LHCN-M2 (cell line): ENCODE results near the gene FZD2. TPM values are rescaled to one million over a fixed set of nuclear protein-coding genes. Genes with fewer than 3 reads are reported as not detected.
"Not testable (repeated sequence)": the region's sequence is repeated elsewhere in the genome, so short reads cannot be mapped to it uniquely, and the experiment has no call there.

Experiments
- DNase-seq: peaks from one replicate; pipeline ENCODE4 v3.0.0-alpha.2; 2012; ENCODE audit warnings: low read depth
- total RNA-seq: library from RNA; depleted of rRNA; stranded (reverse); fragments of >200 nt; gene quantifications from 2 replicates; pipeline ENCODE4 v1.2.3, GENCODE V29; 2014

The FZD2 gene
- total RNA-seq, 1 experiment from 2014 or later: 21.2 TPM

DNA sequence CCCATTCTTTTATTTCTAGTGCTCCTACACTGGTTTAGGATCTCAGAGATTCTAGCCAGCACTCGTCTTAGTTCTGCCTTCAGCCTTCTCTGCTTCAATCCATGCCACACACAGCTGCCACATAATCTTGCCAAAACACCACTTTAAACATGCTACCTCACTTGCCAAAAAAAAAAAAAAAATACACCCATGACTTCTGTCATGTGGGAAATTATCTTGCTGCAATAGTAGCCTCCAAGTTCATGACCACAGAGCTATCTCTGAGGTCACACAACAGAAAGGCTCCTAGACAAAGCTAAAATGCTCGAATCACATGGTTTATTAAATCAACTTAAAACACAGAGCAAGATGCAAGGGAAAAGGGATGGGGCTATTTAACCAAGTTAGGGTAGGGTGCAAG is 18.1 kb downstream of the FZD2 start:
- no peak for DNase-seq

DNA sequence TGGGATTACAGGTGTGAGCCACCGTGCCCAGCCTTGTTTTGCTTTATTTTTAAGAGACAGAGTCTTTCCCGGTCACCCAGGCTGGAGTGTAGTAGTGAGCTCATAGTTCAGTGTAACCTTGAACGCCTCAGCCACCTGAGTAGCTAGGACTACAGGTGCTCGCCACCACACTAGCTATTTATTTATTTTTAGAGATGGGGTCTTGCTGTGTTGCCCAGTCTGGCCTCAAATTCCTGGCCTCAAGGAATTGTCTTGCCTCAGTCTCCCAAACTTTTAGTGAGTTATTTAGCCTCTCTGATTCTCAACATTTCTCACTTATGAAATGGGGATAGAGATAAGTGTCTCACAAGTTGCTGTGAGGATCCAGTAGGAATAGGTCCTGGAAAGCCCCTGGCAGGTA is 21.7 kb downstream of the FZD2 start:
- DNase-seq: no peak

GRCh38 chr17:44581868-44582267 is 24.6 kb downstream of the FZD2 start:
- no peak for DNase-seq

- DNase-seq: no peak
Observed at GRCh38 chr17:44584443-44584842, 27.2 kb downstream of the FZD2 start.

DNA sequence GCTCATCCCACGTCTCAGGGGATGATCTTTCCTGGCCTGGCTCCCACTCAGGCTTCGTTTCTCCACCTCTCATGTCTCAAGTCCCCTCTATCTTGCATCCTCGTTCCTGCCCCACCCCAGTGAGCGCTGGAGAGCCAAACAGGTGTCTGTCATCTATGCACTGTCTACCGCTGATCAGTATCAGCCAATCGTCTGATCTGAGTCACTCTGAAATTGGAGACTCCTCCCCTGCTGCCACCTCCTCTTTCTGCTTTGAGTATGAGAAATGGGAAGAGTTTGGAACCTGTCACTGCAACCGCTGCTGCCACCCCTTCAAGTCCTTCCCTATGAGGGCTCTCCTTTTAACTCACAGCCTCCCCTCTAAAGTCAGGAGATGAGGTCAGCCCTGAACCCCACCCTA is 28.0 kb downstream of the FZD2 start:
- DNase-seq: no peak

DNA sequence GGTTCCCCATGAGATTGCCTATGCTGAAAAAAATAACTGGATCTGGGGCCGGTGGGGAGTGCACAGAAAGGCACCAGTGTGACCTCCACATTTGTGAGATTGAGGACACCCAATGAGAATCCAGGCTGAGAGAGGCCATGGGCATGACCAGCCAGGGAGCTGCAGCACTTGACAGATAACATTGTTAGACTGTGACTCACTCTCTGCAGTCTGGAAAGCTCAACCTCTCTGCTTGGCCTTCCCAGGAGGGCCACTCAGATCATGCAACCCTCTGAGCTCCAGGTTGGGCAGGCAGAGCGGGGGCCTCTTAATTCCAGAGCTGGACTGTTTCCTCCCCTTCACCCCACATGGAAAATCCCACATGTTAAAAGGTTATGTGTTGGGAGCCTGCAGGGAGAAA is 30.1 kb downstream of the FZD2 start:
- peak; percentile 83 for DNase-seq

GRCh38 chr17:44589316-44590071 is 32.2 kb downstream of the FZD2 start:
- no peak for DNase-seq

- not testable (repeated sequence) for DNase-seq
Observed at GRCh38 chr17:44590072-44590462, 32.8 kb downstream of the FZD2 start.

- DNase-seq: not testable (repeated sequence)
Observed at GRCh38 chr17:44590762-44591161, 33.5 kb downstream of the FZD2 start.

- no peak for DNase-seq
Observed at GRCh38 chr17:44591206-44591605, 33.9 kb downstream of the FZD2 start.

GRCh38 chr17:44593156-44593555 is 35.9 kb downstream of the FZD2 start:
- DNase-seq: no peak

GRCh38 chr17:44595216-44595775 is 38.0 kb downstream of the FZD2 start:
- no peak for DNase-seq

DNA sequence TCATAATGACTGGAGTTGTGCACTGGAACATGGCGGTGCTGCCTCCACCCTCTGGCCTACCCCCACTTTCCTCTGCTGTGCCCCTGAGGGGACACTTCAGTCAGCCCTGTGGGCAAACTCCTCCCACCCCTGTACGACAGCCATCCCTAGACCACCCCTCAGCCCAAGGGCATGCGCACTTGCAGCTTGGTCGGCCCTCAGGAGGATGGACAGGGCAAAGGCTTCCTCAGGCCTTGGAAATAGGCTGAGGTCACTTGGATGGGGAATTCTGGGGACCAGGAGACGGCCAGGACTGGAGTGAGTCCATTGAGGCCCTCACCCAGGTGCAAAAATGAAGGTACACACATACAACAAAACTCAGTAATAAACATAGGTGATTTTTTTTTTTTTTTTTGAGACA is 41.0 kb downstream of the FZD2 start:
- DNase-seq: no peak

GRCh38 chr17:44598932-44599297 is 41.6 kb downstream of the FZD2 start:
- DNase-seq: no peak

- DNase-seq: peak; percentile 86
Observed at GRCh38 chr17:44599298-44600175, 42.3 kb downstream of the FZD2 start.

GRCh38 chr17:44601539-44601938 is 44.3 kb downstream of the FZD2 start:
- DNase-seq: no peak

- no peak for DNase-seq
Observed at GRCh38 chr17:44601973-44602372, 44.7 kb downstream of the FZD2 start.

DNA sequence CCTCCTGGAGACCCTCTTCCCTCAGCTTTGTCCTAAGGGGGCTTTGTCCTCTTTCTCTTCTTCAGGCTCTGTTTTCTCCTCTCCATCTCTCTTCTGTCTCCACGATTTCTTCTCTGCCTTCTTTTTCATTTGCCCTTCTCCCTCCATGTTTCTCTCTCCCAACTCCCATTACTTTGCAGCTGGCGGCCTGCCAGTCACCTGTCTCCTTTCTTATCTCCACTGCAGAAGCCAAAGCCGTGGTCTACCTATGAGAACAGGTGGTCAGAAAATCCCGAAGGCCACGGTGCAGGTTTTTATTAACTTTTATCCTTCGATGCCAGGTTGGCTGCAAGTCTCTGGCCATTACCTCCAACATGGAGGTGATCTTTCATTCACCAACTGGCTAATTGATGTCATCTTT is 45.1 kb downstream of the FZD2 start:
- DNase-seq: no peak

GRCh38 chr17:44602970-44603369 is 45.7 kb downstream of the FZD2 start:
- no peak for DNase-seq

GRCh38 chr17:44604116-44604761 is 47.0 kb downstream of the FZD2 start:
- DNase-seq: peak; percentile 29

DNA sequence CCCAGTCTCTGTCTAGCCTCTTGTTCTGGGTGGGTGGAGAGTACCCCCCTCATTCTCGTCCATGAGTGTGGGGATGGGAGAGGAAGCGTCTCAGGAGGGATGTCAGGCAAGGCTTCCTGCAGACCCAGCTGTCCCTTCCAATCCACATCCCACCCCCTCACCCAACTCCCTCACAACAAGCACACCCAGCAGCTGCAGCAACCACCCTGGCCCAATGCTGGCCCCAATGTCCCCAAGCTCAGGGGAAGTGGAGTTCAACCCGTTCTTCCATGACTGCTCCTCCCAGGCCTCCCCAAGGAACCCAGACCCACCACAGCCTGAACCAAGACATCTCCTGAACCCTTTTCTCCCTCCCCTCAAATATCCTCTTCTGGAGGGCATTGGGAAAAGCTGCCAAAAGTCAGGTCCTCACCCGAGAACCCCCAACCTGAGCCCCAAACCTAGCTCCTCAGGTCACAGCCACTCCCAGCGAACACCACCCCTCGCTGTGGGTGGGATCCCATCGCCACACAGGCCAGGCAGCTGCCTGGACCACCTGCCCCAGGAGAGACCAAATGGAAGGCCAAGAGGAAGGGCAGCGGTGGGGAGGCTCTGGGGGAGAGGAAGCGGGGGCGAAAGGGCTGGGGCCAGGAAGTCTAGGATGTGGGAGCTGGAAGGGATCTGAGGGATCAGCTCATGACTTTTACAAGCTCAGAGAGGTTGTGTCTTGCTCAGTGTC is 47.6 kb downstream of the FZD2 start:
- no peak for DNase-seq
